Upper lobe of right lung (tissue), 1 donor: ENCODE data around the gene GRM7. TPM values are rescaled to one million over a fixed set of nuclear protein-coding genes. Genes with fewer than 3 reads are reported as not detected.

Experiments used
- ATAC-seq: fragments of 200-7000 bp; cut with Tn5 transposase; one replicate; pipeline ENCODE4 v1.9.1; 2020; ENCODE audit warnings: mild to moderate bottlenecking, moderate library complexity
- DNase-seq: peaks from one replicate; pipeline ENCODE4 v3.0.0-alpha.2; 2020
- H3K27ac ChIP-seq: fragments of 200-600 bp; one replicate; pipeline ENCODE4 v1.8.0; 2022
- H3K27me3 ChIP-seq: fragments of 200-600 bp; one replicate; pipeline ENCODE4 v1.8.0; 2022; ENCODE audit warnings: mild to moderate bottlenecking
- H3K36me3 ChIP-seq: fragments of 200-600 bp; one replicate; pipeline ENCODE4 v1.8.0; 2022
- H3K4me1 ChIP-seq: fragments of 200-600 bp; one replicate; pipeline ENCODE4 v1.8.0; 2022
- H3K4me3 ChIP-seq: fragments of 200-600 bp; one replicate; pipeline ENCODE4 v1.8.0; 2022; ENCODE audit warnings: mild to moderate bottlenecking
- H3K9me3 ChIP-seq: fragments of 200-600 bp; one replicate; pipeline ENCODE4 v1.8.0; 2022
- intact Hi-C: fragments of 100-400 bp; cut with DNase I; formaldehyde crosslinking; loops from one replicate; pipeline ENCODE4 v1.11.0; 2022
- total RNA-seq: library from RNA; stranded (reverse); fragmentation: NEBNext Ultra II Directional; extraction: Animal tissue kit (Norgen Biotek cat#: 25700); gene quantifications from one replicate; pipeline ENCODE4 v1.2.1, GENCODE V29; 2021
- TF ChIP-seq, protein P1 (sequence below): fragments of 200-600 bp; IDR thresholded peaks from one replicate; pipeline ENCODE4 v1.8.0; 2022; ENCODE audit warnings: antibody characterized with exemption
- donor health status: DM: no; HTN: yes; CAD: no; lungs with severe emphysema.

GRM7 gene
- total RNA-seq, 1 donor from 2014 or later = not detected

GRCh38 chr3:7684182-7684715 is 823.3 kb downstream of the GRM7 start:
- ATAC-seq (no peak), DNase-seq (no peak)
- Histone ChIP-seq H3K36me3 (no peaks in the 10 kb centered on the region), H3K9me3 (no peaks in the 10 kb centered on the region), H3K27ac (no peak overlapping the region), H3K27me3 (no peaks in the 10 kb centered on the region), H3K4me3 (no peak overlapping the region), H3K4me1 (peaks cover 7% of the 10 kb centered on the region)
- TF ChIP-seq, protein P1, sequence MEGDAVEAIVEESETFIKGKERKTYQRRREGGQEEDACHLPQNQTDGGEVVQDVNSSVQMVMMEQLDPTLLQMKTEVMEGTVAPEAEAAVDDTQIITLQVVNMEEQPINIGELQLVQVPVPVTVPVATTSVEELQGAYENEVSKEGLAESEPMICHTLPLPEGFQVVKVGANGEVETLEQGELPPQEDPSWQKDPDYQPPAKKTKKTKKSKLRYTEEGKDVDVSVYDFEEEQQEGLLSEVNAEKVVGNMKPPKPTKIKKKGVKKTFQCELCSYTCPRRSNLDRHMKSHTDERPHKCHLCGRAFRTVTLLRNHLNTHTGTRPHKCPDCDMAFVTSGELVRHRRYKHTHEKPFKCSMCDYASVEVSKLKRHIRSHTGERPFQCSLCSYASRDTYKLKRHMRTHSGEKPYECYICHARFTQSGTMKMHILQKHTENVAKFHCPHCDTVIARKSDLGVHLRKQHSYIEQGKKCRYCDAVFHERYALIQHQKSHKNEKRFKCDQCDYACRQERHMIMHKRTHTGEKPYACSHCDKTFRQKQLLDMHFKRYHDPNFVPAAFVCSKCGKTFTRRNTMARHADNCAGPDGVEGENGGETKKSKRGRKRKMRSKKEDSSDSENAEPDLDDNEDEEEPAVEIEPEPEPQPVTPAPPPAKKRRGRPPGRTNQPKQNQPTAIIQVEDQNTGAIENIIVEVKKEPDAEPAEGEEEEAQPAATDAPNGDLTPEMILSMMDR = no peak
- intact Hi-C loops = no loop called here

GRCh38 chr3:7687428-7688147 is 826.7 kb downstream of the GRM7 start:
- no peaks in the 10 kb centered on the region for H3K9me3 ChIP-seq
- TF ChIP-seq, protein P1 = no peak
- H3K4me3 ChIP-seq = no peak overlapping the region
- no peaks in the 10 kb centered on the region for H3K27me3 ChIP-seq
- intact Hi-C loops = no loop called here
- H3K4me1 ChIP-seq = peaks cover 7% of the 10 kb centered on the region
- H3K36me3 ChIP-seq = no peaks in the 10 kb centered on the region
- ATAC-seq (no peak), DNase-seq (no peak)
- no peak overlapping the region for H3K27ac ChIP-seq

- Histone ChIP-seq H3K4me1 (no peaks in the 10 kb centered on the region), H3K9me3 (no peaks in the 10 kb centered on the region), H3K36me3 (no peaks in the 10 kb centered on the region), H3K4me3 (no peak overlapping the region), H3K27ac (no peak overlapping the region), H3K27me3 (no peaks in the 10 kb centered on the region)
- no peak for DNase-seq
- ATAC-seq = no peak
- intact Hi-C loops = no loop called here
- TF ChIP-seq, protein P1 = no peak
Measured at GRCh38 chr3:7692866-7693265, 832.0 kb downstream of the GRM7 start.

DNA sequence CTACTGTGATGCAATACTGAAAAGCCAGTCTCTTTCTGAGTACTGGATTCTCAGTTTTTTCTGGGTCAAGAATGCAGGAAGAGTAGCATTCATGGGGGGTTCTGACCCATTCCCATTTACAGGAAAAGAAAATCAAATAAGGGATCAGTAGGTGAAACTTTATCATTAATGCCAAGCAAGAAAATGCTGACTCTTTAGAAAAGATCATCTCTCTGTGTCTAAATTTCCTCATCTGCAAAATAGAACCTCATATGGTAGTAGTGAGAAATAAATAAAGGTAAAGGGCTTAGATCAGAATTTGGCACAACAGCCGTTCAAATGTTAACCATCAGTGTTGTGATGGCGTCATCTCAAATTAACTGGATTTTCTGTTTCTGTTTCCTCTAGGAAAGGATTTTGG is 833.1 kb downstream of the GRM7 start:
- no peak for ATAC-seq
- H3K27me3 ChIP-seq = no peaks in the 10 kb centered on the region

GRCh38 chr3:7695049-7695448 is 834.1 kb downstream of the GRM7 start:
- Histone ChIP-seq H3K27me3 (no peaks in the 10 kb centered on the region), H3K9me3 (no peaks in the 10 kb centered on the region), H3K4me3 (no peak overlapping the region), H3K4me1 (no peaks in the 10 kb centered on the region), H3K27ac (no peak overlapping the region), H3K36me3 (no peaks in the 10 kb centered on the region)
- no peak for DNase-seq
- intact Hi-C loops = no loop called here
- peak; percentile 58 for ATAC-seq
- TF ChIP-seq, protein P1 = no peak

More for the DNA sequence above, 833.1 kb downstream of the GRM7 start:
- Histone ChIP-seq H3K4me1 (no peaks in the 10 kb centered on the region), H3K9me3 (no peaks in the 10 kb centered on the region), H3K27ac (no peak overlapping the region), H3K36me3 (no peaks in the 10 kb centered on the region), H3K4me3 (no peak overlapping the region)
- intact Hi-C loops = no loop called here
- no peak for DNase-seq
- TF ChIP-seq, protein P1 = no peak
